HPDE6-E6E7 (cell line): Measurements from ENCODE around the gene RGS16.

ENCODE experiments used
- DNase-seq: peaks from one replicate; pipeline ENCODE4 v3.0.0; 2011; ENCODE audit warnings: missing footprints; ENCODE audit errors: extremely low spot score

Gene RGS16

GRCh38 chr1:182580736-182581135, 23.5 kb downstream of the RGS16 start:
- DNase-seq: no peak

GRCh38 chr1:182575540-182576149, 28.5 kb downstream of the RGS16 start:
- DNase-seq: peak; percentile 70

- DNase-seq: no peak
Observed at GRCh38 chr1:182574156-182574555, 30.0 kb downstream of the RGS16 start.

- DNase-seq: no peak
Observed at GRCh38 chr1:182570611-182570970, 33.6 kb downstream of the RGS16 start.

- no peak for DNase-seq
Observed at GRCh38 chr1:182569939-182570610, 34.1 kb downstream of the RGS16 start.

GRCh38 chr1:182568647-182569284, 35.4 kb downstream of the RGS16 start:
- DNase-seq: no peak

GRCh38 chr1:182567629-182568028, 36.6 kb downstream of the RGS16 start:
- no peak for DNase-seq

- DNase-seq: no peak
Observed at GRCh38 chr1:182565537-182565936, 38.7 kb downstream of the RGS16 start.

- DNase-seq: no peak
Observed at GRCh38 chr1:182564406-182565004, 39.7 kb downstream of the RGS16 start.

- no peak for DNase-seq
Observed at GRCh38 chr1:182563095-182563494, 41.1 kb downstream of the RGS16 start.

- DNase-seq: no peak
Observed at GRCh38 chr1:182561456-182561855, 42.7 kb downstream of the RGS16 start.

- DNase-seq: no peak
Observed at GRCh38 chr1:182560392-182560984, 43.7 kb downstream of the RGS16 start.

GRCh38 chr1:182556279-182556678, 47.9 kb downstream of the RGS16 start:
- DNase-seq: peak; percentile 14

GRCh38 chr1:182555493-182555892, 48.7 kb downstream of the RGS16 start:
- no peak for DNase-seq

GRCh38 chr1:182552527-182552926, 51.7 kb downstream of the RGS16 start:
- DNase-seq: no peak

GRCh38 chr1:182549811-182550210, 54.4 kb downstream of the RGS16 start:
- no peak for DNase-seq

GRCh38 chr1:182549346-182549745, 54.8 kb downstream of the RGS16 start:
- no peak for DNase-seq
